GM23248 (cell line): ENCODE measurements around the gene MNDA. TPM values are rescaled to one million over a fixed set of nuclear protein-coding genes. Genes with fewer than 3 reads are reported as not detected.

Experiments used
- DNase-seq: peaks from one replicate; pipeline ENCODE4 v3.0.0-alpha.2; 2015
- H2AFZ ChIP-seq: fragments of 200-600 bp; sonication (generic); 2 replicates; pipeline ENCODE4 v1.6.1; 2016; ENCODE audit warnings: antibody characterized with exemption
- H3F3A ChIP-seq: fragments of 200-600 bp; sonication (generic); 2 replicates; pipeline ENCODE4 v1.6.1; 2016; ENCODE audit warnings: mild to moderate bottlenecking, antibody characterized with exemption, mixed run types; ENCODE audit not compliant: insufficient read depth
- H3K27ac ChIP-seq: fragments of 200-600 bp; sonication (generic); 2 replicates; pipeline ENCODE4 v1.5.1; 2016; ENCODE audit warnings: mild to moderate bottlenecking
- H3K27me3 ChIP-seq: fragments of 200-600 bp; sonication (generic); replicated peaks from 2 replicates; pipeline ENCODE4 v1.6.1; 2016; ENCODE audit warnings: mild to moderate bottlenecking; ENCODE audit not compliant: insufficient read depth
- H3K36me3 ChIP-seq: fragments of 200-600 bp; sonication (generic); 2 replicates; pipeline ENCODE4 v1.6.1; 2016; ENCODE audit warnings: low read depth, mild to moderate bottlenecking
- H3K4me1 ChIP-seq: fragments of 200-600 bp; sonication (generic); 2 replicates; pipeline ENCODE4 v1.6.1; 2016; ENCODE audit warnings: mild to moderate bottlenecking; ENCODE audit not compliant: insufficient read depth
- H3K4me2 ChIP-seq: fragments of 200-600 bp; sonication (generic); one replicate; pipeline ENCODE4 v1.6.1; 2016; ENCODE audit warnings: mild to moderate bottlenecking; ENCODE audit not compliant: unreplicated experiment
- H3K4me3 ChIP-seq: fragments of 200-600 bp; sonication (generic); 2 replicates; pipeline ENCODE4 v1.5.1; 2016; ENCODE audit warnings: mild to moderate bottlenecking
- H3K79me2 ChIP-seq: fragments of 200-600 bp; sonication (generic); 2 replicates; pipeline ENCODE4 v1.6.1; 2016; ENCODE audit warnings: mild to moderate bottlenecking; ENCODE audit not compliant: insufficient read depth
- H3K9ac ChIP-seq: fragments of 200-600 bp; sonication (generic); 2 replicates; pipeline ENCODE4 v1.6.1; 2016; ENCODE audit warnings: mild to moderate bottlenecking
- H3K9me2 ChIP-seq: fragments of 200-600 bp; sonication (generic); 2 replicates; pipeline ENCODE4 v1.6.1; 2016; ENCODE audit warnings: mixed run types, mild to moderate bottlenecking, moderate library complexity; ENCODE audit not compliant: insufficient read depth
- H3K9me3 ChIP-seq: fragments of 200-600 bp; sonication (generic); one replicate; pipeline ENCODE4 v1.6.1; 2017; ENCODE audit warnings: low read depth
- H4K20me1 ChIP-seq: fragments of 200-600 bp; sonication (generic); 2 replicates; pipeline ENCODE4 v1.6.0; 2016; ENCODE audit not compliant: insufficient read depth
- EZH2 ChIP-seq: fragments of 200-600 bp; sonication (generic); IDR thresholded peaks from 2 replicates; pipeline ENCODE4 v1.6.1; 2018; ENCODE audit warnings: antibody characterized with exemption, mild to moderate bottlenecking; ENCODE audit not compliant: insufficient read depth, poor library complexity, severe bottlenecking
- EZH2phosphoT487 ChIP-seq: fragments of 200-600 bp; sonication (generic); IDR thresholded peaks from 2 replicates; pipeline ENCODE4 v1.6.1; 2018; ENCODE audit warnings: antibody characterized with exemption, moderate library complexity, mild to moderate bottlenecking, low read depth; ENCODE audit not compliant: insufficient read depth
- WGBS, 2 experiments: methylation state at CpG; one replicate each; pipeline ENCODE4 v1.1.6; 2015 to 2017; ENCODE audit warnings: low lambda C conversion rate in 2 of 2, low coverage in 1 of 2; ENCODE audit errors: missing lambda C conversion rate in 2 of 2; 5-methylcytosine and 5-hydroxymethylcytosine counted together
- in situ Hi-C: fragments of 300-500 bp; cut with MboI; formaldehyde crosslinking; loops from 2 replicates; pipeline ENCODE4 v1.15.0; 2020
- polyA plus RNA-seq: library from polyadenylated mRNA; unstranded; fragments of >200 nt; fragmentation: Nextera tagmentation; extraction: Ambion mirVana; gene quantifications from 2 replicates; pipeline ENCODE4 v1.2.1, GENCODE V29; 2016
- small RNA-seq: library from RNA; depleted of rRNA; stranded (forward); fragments of <200 nt; gene quantifications from one replicate; pipeline ENCODE3, GENCODE V24; 2014; ENCODE audit warnings: low read depth, low replicate concordance
- total RNA-seq: library from RNA; depleted of rRNA; stranded (reverse); fragments of >200 nt; shearing (Covaris generic); gene quantifications from 2 replicates; pipeline ENCODE4 v1.2.3, GENCODE V29; 2014; rRNA removed

MNDA gene
- total and polyA plus RNA-seq, 2 experiments from 2014 or later = not detected

DNA sequence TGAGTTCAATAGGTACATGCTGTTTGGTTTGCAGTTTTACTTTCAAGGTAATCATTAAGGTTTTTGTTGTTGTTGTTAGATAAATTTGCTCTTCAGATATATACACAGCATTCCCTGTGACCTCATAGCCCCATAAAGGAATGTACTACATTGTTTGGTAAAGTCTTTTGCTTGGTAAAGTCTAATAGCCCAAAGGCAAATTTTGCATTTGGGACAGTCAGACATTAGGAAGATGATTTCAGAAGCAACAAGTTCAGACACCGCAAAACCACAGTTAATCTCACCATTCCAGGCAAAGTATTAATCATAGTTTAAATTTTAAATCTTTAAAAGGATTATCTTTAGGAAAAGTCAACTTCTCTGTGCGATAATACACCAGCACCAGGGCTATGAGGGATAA, 67.6 kb downstream of the MNDA start:
- Histone ChIP-seq H2AFZ (no peak overlapping the region), H3K9ac (no peak overlapping the region), H3K9me3 (no peaks in the 10 kb centered on the region), H3K9me2 (no peaks in the 10 kb centered on the region), H4K20me1 (0 out of 2 replicates have a peak, but pooled peaks cover 4% of the 10 kb centered on the region), H3K27me3 (no peaks in the 10 kb centered on the region), H3K79me2 (no peaks in the 10 kb centered on the region), H3F3A (no peaks in the 10 kb centered on the region), H3K4me2 (no peak overlapping the region), H3K36me3 (no peaks in the 10 kb centered on the region), H3K4me3 (no peak overlapping the region), H3K4me1 (no peaks in the 10 kb centered on the region), H3K27ac (no peak overlapping the region)
- 51 to 75% methylated on average over 2 of the region's 2 CpGs for WGBS, 2 experiments
- DNase-seq = no peak
- in situ Hi-C loops = no loop called here
- TF ChIP-seq EZH2phosphoT487 (no peak), EZH2 (no peak)

Small RNA genes lying within 50 kb of the gene (small RNA-seq; reads per million reads assigned to genes)
- not detected for gene OR2AQ1P

Other genes starting within 250 kb of the MNDA start
- gene OR10Z1, start 226.1 kb upstream of the MNDA start, total RNA-seq = not detected in 2 replicates
- not detected in 2 replicates for gene OR10Z1, start 226.1 kb upstream of the MNDA start, polyA plus RNA-seq
- not detected in 2 replicates for gene SPTA1, start 144.6 kb upstream of the MNDA start, total RNA-seq
- not detected in 2 replicates for gene SPTA1, start 144.6 kb upstream of the MNDA start, polyA plus RNA-seq
- not detected in 2 replicates for gene OR6K2, start 130.7 kb upstream of the MNDA start, total RNA-seq
- gene OR6K2, start 130.7 kb upstream of the MNDA start, polyA plus RNA-seq = not detected in 2 replicates
- not detected in 2 replicates for gene OR6K3, start 110.6 kb upstream of the MNDA start, total RNA-seq
- gene OR6K3, start 110.6 kb upstream of the MNDA start, polyA plus RNA-seq = not detected in 2 replicates
- gene OR6K6, start 76.6 kb upstream of the MNDA start, total RNA-seq = not detected in 2 replicates
- not detected in 2 replicates for gene OR6K6, start 76.6 kb upstream of the MNDA start, polyA plus RNA-seq
- not detected in 2 replicates for gene OR6N1, start 59.2 kb upstream of the MNDA start, total RNA-seq
- not detected in 2 replicates for gene OR6N1, start 59.2 kb upstream of the MNDA start, polyA plus RNA-seq
- not detected in 2 replicates for gene OR6N2, start 50.1 kb upstream of the MNDA start, total RNA-seq
- gene OR6N2, start 50.1 kb upstream of the MNDA start, polyA plus RNA-seq = not detected in 2 replicates
- not detected in 2 replicates for gene PYHIN1, start 100.2 kb downstream of the MNDA start, total RNA-seq
- not detected in 2 replicates for gene PYHIN1, start 100.2 kb downstream of the MNDA start, polyA plus RNA-seq
- gene IFI16, start 178.6 kb downstream of the MNDA start, total RNA-seq = 36.4 and 45.5 TPM in 2 replicates
- gene IFI16, start 178.6 kb downstream of the MNDA start, polyA plus RNA-seq = 88.1 and 88.9 TPM in 2 replicates
- gene AIM2, start 245.4 kb downstream of the MNDA start, total RNA-seq = 1.3 TPM in 2 replicates
- gene AIM2, start 245.4 kb downstream of the MNDA start, polyA plus RNA-seq = 2.5 and 2.6 TPM in 2 replicates